Sciatic nerve (tissue), 2 donors: ENCODE measurements around the gene SLC7A5. TPM values are rescaled to one million over a fixed set of nuclear protein-coding genes. Genes with fewer than 3 reads are reported as not detected.
"Not testable (repeated sequence)": the region's sequence is repeated elsewhere in the genome, so short reads cannot be mapped to it uniquely, and the experiment has no call there.

ENCODE experiments used
- ATAC-seq: fragments of 200-7000 bp; cut with Tn5 transposase; one replicate; pipeline ENCODE4 v1.9.1; 2020; ENCODE audit warnings: mild to moderate bottlenecking, moderate library complexity
- DNase-seq: peaks from one replicate; pipeline ENCODE4 v3.0.0-alpha.2; 2020; ENCODE audit warnings: low spot score
- intact Hi-C: fragments of 100-400 bp; cut with DNase I; formaldehyde crosslinking; loops from one replicate; pipeline ENCODE4 v1.14.2; 2022
- total RNA-seq: library from RNA; stranded (reverse); fragmentation: NEBNext Ultra II Directional; extraction: Animal tissue kit (Norgen Biotek cat#: 25700); gene quantifications from one replicate; pipeline ENCODE4 v1.2.1, GENCODE V29; 2021
- donor health status: DM: no; HTN: no; CAD: no.
- donor health status: DM: no; HTN: no; CAD: no.

Gene SLC7A5
- total RNA-seq, 1 donor from 2014 or later: 11.5 TPM

DNA sequence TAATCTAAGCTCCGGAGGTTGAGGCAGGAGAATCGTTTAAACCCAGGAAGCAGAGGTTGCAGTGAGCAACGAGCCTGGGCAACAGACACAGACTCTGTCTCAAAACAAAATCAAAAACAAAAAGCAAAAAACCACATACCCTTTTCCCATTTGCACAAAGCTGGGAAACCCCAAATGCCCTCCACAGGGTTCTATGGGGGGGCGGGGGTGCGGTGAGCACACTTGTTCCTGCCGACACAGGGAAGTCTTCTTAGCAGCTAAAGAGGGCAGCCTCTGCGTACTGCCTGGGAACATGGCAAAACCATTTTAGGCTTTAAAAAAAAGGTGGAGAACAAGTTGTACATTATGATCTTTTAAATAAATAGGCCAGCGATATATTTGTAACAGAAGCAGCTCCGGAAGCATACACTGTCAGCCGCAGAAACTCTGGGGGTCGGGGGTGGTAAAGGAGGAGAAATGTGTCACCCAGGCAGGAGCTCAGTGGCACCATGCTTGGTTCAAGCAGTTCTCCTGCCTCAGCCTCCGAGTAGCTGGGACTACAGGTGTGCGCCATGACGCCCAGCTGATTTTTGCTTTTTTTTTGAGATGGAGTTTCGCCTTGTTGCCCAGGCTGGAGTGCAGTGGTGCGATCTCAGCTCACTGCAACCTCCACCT is 3.3 kb downstream of the SLC7A5 start:
- not testable (repeated sequence) for ATAC-seq

DNA sequence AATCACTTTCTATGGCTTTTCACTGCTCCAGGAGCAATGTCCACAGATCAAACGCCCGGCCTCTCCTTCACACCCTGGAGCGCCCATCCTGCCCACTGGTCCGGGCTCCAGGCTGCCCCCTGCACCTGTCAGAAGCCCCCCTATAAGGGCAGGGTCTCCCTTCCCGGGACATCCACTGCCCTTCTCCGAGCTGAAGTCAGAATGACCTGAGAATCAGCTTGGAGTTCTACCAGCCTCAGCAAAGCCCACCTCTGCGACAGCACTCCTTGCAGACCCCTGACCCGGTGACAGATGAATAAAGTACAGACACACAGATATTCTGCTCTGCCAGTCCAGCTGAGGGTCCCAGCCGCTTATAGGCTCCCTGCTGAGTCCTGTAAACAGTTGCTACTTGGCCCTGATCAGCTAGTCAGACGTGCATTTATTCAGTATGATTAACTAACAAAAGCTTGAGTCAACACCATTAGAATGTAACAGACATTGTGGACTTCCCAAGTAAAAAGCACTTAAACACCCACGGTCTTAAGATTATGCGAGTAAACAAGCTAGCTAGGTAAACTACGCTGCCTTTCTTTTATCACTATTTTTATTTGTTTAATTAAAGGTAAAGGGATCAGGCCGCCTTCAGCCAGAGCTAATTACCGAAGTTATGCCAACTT is 4.8 kb downstream of the SLC7A5 start:
- ATAC-seq: no peak

More for the DNA sequence above, 3.3 kb downstream of the SLC7A5 start:
- intact Hi-C loops, DNase-seq: not testable (repeated sequence)

DNA sequence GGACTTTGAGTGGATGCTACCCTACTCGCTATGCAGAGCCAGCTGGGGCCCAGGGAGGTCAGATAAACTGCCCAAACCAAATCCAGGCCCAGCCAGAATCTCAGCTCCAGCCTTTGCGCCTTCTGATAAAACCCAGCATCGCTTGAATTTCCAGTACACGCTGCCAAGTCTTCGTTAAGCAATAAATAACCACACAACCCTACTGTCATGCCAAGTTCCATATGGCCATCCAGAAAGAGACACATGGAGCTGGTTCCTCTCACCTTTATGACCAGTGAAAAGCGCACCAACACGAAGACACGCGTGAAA is 6.0 kb downstream of the SLC7A5 start:
- DNase-seq, ATAC-seq, intact Hi-C loops: not testable (repeated sequence)

More for the DNA sequence above, 4.8 kb downstream of the SLC7A5 start:
- DNase-seq: no peak
- intact Hi-C loops: no loop called here

DNA sequence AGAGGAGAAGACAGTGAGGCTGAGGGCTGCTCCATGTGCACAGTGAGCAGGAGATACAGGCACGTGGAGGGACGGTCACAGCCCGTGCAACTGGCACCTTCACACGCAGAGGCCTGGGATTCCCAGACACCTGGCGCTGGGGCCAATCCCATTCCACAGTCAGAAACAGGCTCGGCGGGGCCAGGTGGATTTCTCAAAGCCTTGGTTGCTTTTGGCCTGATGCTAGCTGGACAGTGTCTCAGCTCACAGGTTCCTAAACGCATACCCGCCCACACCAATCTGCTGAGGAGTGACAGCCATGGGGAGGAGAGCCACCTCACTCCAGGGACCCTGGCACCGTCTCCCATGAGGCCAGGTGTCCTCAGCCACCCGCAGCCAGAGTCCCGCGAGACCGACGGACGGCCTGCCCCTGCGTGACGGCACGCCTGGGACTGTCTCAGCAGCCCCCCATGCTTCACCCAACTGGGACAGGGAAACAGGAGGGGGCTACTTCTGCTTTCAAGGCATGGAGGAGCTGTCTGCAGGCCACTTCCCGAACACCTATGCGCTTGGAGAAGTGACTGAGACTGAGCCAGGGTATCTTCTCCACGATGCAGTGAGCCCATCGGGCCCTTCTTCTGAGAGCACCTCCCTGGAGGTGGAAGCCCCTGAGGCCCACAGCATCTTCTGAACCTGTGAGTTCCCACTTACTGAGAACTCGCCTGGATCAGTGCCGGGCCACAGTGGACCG is 6.5 kb downstream of the SLC7A5 start:
- intact Hi-C loops, DNase-seq: not testable (repeated sequence)

DNA sequence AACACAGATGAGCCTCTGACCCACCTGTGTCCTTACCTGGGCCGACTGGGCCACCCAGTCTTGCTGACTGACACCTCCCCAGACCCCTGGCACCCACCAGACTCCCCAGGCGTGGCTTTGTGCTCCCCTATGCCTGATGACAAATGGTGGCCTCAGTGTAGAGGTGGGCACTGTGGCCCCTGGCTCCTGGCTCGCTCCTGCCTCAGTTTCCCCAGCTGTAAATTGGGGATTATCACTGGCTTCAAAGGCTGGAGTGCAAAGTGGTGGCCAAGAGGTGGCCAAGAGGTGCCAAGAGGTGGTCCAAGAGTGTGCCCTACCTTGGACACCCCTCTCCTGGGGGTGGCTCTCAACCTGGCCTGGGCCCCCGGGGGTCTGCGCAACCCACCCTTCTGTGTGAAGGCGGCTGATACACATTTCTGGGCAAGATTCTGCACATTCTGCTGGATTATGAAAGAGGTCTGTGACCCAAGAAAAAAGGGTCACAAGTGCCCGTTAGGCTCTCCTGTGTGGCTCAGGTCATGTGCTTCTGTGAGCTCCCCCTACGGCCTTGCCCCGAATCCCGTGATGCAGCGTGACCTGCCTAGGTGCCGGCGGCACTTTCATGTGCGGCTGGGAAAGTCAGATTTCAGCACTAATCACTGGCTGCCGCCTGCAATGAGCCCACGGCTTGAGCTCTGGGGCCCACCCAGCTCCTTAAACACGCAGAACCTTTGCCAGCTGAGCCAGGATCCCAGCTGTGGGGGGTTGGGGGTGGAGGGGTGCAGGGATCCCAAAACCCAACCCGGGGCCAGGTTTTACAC is 7.8 kb downstream of the SLC7A5 start:
- intact Hi-C loops, ATAC-seq, DNase-seq: not testable (repeated sequence)

More for the DNA sequence above, 6.5 kb downstream of the SLC7A5 start:
- ATAC-seq: not testable (repeated sequence)

DNA sequence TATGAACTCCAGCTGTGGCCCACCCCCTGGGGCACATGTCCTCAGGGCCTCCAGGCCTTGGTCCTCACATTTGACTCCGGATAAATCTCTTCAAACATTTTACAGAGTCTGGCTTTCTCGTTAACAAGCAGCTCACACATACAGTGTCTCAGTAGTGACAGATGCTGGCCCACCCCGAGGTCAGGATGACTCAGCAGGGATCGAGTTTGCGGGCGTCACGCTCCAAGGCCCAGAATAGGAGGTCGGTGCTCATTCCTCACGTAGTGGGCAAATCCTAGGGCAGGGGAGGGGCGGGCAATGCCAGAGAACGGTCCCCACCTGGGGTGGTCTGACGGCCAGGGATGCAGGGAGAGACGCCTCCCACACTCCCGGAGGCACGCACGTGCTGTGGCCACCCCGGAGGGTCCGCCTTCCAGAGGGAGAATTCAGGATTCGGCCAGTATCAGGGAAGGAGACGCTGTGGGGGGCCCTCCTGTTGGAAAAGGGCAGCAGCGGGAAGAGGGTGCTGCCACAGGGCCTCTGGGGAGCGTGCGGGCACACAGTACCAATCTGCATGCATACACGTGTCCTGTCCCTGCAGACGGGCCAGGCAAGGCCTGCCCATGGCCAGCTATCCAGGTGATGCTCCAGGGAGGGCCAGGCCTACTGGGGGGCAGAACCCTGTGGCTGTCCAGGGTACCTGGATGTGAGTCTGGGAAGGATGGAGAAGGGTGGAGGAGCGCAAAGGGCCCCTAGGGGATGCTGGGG is 8.6 kb downstream of the SLC7A5 start:
- ATAC-seq (peak; percentile 66), DNase-seq (no peak)
- intact Hi-C loops: no loop called here

DNA sequence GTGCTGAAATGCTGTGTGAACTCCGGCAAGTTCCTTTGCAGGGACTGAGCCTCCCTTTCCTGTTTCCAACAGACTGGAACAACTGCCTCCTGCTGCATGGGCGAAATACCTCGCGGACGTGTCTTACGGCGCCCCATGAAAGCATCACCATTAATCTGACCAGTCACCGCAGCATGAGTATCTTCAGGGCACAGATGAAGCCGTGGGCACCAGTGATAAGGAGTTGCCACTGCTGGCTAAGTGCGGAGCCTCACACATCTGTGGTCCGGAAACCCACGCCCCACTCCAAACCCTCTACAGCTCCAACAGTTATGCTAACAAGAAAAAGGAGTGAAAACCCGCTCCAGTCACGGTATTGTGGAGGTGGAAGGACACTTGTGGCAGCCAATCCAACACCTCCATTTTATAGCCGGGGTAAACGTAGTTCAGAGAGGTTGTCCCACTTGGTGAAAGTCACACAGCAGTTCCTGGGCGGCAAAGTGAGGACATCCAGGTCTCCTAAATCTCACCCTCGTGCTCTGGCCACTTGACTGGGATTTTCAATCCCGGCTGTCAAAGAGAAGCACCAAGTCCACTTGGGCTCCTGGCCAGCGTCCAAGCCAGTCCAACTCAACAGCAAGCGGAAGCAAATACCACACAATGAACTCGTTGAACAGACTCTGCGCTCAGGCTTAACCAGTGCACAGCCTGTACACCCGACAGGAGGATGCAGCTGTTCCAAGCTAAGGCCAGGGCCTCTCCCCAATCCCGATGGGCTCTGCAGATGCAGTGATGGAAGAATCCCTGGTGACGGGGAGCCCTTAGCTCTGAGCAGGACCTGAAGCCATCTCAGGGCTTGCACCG is 10.9 kb downstream of the SLC7A5 start:
- ATAC-seq, DNase-seq, intact Hi-C loops: not testable (repeated sequence)

DNA sequence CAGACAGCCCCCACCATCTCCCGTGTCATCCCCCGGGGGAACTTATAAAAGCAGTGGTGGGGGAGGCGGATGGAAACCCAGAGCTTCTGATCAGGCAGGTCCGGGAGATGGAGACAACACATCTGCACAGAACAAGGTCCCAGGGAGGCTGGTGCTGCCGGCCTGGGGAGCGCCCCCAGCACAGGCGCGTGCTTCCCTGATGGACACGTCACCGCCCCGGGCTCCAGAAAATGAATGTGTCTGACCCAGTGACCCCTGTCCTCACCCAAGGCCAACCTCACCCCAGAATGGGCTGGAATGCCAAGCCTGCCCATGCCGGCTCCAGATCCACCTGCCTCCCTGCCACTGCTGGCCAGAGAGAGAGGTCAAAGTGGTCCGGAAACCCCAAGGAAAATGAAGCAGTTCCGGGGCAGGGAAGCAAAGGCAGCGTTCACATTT is 12.5 kb downstream of the SLC7A5 start:
- intact Hi-C loops: no loop called here

DNA sequence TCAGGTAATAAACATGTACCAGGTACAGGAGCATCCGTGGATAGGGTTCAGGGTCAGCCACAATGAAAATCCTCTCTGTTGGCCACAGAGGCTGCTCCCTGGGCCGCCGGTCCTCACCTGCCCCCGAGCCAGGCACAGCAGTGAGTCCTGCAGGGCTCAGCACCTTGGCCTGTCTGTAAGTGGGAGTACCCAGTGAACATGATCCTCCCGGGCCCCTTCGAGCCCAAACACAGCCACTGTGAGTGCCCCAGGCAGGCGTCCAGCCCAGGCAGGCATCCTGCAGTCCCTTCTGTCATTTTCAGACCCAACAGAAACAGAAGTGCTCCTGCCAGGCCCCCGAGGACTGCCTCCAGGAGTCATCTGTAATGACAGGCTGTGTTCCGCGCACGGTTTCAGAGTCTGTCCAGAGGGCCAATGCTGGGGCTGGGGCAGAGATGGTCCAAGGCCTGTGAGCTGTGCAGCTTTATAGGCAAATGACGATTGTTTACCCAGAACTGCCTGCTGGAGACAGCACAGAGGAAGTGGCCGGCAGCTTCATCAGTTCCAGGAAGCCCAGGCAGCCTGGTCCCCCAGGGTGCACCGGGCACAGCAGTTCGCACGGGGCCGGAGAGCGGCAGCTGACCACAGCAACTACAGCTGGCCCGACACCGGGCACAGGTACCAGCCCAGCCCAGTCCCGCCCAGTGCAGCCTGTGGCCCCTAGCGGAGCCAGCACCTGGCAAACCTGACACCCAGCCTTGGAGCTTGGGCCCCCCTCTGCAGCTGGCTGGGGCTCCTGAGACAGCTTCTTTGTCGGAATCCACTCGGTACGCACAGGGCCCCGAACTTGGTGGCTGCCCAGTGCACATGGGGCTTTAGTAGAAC is 13.2 kb downstream of the SLC7A5 start:
- intact Hi-C loops: no loop called here
- ATAC-seq (peak; percentile 50), DNase-seq (no peak)

More for the DNA sequence above, 12.5 kb downstream of the SLC7A5 start:
- DNase-seq (no peak), ATAC-seq (no peak)

DNA sequence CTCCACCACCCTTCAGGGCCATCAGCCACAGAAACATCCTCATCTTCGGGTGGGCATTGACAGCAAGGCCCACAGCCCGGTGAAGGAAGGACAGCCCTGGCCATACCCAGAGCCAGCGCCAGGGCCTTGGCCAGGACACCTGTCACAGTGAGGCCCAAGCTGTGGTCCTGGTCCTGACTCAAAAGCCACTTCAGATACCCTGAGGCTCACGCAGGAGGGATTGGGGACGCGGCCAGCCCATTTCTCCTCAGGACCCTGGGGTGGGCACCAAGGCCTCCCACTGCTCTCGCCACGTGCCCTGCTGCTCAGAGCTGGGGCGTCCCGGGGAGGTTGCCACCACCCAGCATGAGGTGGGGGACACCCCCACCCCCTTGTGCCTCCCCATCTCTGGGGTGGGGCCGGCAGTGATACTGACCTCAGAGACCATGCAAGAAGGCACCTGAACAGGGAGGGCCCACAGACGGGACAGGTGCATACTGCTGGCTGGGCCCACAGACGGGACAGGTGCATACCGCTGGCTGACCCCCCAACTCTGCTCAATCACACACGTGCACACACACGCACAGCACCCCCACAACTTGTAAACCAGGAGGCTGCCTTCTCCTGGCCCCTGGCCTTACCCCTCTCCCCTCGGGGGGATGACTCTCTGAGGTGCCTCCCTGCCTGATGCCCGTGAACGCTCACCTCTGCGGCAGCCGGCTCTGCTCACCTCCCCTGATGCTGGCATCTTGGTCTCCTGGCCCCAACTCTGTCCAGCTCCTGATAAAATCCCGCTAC is 14.2 kb downstream of the SLC7A5 start:
- ATAC-seq (no peak), DNase-seq (no peak)
- intact Hi-C loops: no loop called here

DNA sequence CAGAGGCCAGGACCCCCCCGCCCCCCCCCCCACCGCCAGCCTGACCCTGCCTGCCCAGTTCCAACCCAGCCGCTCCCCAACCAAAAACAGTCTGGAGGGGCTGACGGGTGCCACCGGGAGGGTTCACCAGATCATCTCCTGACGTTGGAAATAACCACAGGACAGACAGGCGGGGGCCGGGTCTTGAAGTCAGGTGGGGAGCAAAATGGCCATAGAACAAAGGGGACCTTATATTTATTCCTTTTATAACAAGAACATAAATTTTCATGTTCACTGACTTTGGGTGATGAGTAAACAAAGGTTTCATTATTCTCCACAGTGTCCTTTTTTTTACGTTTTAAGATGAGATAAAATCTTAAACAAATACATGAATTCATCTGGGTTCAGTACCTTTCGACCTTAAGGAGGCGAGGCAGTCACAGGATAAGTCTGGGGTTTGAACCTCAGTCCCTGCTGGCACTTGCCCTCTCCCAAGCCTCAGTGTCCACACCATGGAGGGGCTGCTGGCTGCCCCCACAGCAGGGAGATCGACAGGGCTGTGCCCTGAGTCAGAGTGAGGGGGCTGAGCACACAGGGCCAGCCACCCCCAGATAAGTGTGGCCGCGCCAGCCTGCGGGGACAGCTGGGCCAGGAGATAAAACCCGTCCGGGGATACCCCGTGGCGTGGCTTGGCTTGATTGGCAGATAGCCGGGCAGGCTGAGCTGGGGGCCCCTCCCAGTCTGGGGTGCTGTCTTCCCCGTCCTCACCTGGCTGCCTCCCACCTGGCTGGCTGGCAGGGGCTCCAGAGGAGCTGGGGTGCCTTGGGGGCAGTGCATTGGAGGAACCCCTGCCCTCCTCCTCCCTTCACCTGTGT is 15.0 kb downstream of the SLC7A5 start:
- ATAC-seq (no peak), DNase-seq (no peak)
- intact Hi-C loops: no loop called here

DNA sequence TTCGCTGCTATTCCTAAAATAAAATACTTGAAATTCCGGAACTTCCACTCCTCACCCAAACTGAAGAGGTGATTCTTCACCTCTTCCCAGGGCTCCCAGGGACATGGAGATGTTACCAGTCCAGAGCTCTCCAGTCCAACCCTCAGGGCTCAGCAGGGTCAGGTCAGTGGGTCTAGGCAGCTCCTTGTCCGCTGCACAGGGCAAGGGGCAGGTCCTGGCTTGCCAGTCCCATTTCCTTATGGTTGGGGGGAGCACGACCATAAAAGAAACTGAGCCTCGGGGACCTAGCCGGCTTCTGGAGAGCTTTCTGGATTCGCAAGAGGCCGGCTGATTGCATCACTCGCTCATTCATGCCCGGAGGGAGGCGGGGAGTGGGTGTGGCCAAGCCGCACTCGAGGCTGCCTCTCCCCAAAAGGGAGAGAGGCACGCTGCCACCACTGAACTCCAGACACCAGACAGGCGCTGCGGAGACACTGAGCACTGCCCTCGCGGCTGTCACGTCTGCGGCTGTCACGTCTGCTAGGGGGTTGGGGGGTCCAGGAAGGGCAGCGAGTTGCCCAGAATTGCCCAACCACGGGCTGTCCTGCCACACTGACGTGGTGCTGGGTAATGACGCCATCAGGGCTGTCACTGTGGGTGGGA is 15.8 kb downstream of the SLC7A5 start:
- intact Hi-C loops: no loop called here
- ATAC-seq (peak; percentile 90), DNase-seq (peak; percentile 97)

DNA sequence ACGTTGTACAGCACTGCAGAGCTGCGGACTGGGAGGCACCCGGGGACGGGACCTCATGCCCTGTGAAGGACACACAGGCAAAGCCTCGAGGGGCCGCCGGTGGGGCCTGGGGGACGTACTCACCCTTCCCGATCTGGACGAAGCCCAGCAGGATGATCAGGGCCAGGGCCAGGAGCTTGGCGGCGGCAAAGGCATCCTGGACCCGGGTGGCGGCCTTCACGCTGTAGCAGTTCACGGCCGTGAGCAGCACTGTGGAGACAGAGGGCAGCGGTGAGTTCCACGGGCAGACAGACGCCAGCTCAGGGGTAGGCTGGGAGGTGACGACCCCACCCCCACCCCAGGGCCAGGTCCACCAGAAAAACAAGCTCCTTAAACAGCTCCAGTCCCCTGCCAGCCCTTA is 17.7 kb downstream of the SLC7A5 start:
- ATAC-seq (no peak), DNase-seq (no peak)
- intact Hi-C loops: no loop called here

DNA sequence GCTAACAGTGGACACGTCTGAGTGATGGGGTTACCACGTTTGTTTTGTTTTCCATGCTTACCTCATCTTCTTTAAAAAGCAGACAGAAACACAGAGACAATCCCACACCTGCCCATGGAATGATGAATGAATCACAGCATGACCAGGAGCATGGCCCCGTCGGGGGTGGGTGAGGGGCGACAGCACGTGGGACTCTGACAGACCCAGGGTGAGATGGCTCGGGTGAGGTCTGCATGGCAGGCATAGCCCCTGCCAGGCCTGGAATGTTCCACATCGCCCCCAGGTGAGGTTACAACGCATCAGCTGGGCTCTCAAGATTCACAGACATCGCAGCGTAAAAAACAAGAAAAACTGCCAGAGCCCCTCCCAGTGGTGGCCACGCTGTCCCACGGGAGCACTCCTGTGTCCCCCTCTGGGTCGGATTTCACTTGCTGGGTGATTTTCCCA is 18.1 kb downstream of the SLC7A5 start:
- intact Hi-C loops: no loop called here

More for the DNA sequence above, 18.1 kb downstream of the SLC7A5 start:
- DNase-seq: no peak
- no peak for ATAC-seq
